ENCODE results near the gene LARGE1.

DNA sequence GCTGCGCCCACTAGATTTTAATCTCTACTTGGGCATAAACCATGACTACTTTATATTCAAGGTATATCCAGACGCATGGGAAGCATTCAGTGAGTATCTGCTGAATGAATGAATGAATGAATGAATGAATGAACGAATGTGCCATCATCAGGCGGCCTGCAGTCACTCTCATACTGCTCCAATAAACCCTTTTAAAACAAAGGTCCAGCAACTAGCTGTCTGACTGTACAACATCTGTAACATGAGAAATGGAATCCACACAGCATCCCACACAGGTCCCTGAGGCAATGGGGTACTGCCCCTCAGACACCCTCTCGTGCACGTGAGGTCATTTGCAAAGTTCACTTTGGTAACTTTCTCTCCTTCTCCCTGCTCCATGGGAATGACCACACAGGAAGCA is 147.5 kb downstream of the LARGE1 start:
- TF ChIP-seq POLR2A (IDR thresholded peaks at IDR 0.05; ENCODE audit: low read depth, low read length) = no peak
- TF ChIP-seq POLR2AphosphoS5 (IDR thresholded peaks at IDR 0.05; ENCODE audit: low read depth, low read length) = no peak
- no peak for TF ChIP-seq TAF1 (IDR thresholded peaks at IDR 0.05; ENCODE audit: low read depth, low read length)
- no peak for TF ChIP-seq SPI1 (IDR thresholded peaks at IDR 0.05; ENCODE audit: low read depth, low read length)
